Mucosa of stomach (tissue), 1 donor: ENCODE measurements around the gene NACC1.
A peak's percentile ranks its signal among the peaks of the same experiment; 100 is the strongest.

ENCODE experiments used
- H3K27me3 ChIP-seq: one replicate; pipeline ENCODE4 v1.7.0; 2013; ENCODE audit warnings: mild to moderate bottlenecking, low read length; ENCODE audit not compliant: control insufficient read depth, insufficient read depth
- H3K36me3 ChIP-seq: one replicate; pipeline ENCODE4 v1.7.0; 2013; ENCODE audit warnings: low read length; ENCODE audit not compliant: control insufficient read depth, insufficient read depth
- H3K4me1 ChIP-seq: one replicate; pipeline ENCODE4 v1.7.0; 2013; ENCODE audit warnings: mild to moderate bottlenecking, low read length; ENCODE audit not compliant: control insufficient read depth, insufficient read depth
- H3K4me3 ChIP-seq: one replicate; pipeline ENCODE4 v1.7.0; 2013; ENCODE audit warnings: low read length
- H3K9ac ChIP-seq: one replicate; pipeline ENCODE4 v1.7.0; 2013; ENCODE audit warnings: mild to moderate bottlenecking, low read length, moderate library complexity
- H3K9me3 ChIP-seq: one replicate; pipeline ENCODE4 v1.7.0; 2013; ENCODE audit warnings: mild to moderate bottlenecking, low read length, moderate library complexity; ENCODE audit not compliant: control insufficient read depth
- donor health status: Pancreatic carcinoma.

Gene NACC1

DNA sequence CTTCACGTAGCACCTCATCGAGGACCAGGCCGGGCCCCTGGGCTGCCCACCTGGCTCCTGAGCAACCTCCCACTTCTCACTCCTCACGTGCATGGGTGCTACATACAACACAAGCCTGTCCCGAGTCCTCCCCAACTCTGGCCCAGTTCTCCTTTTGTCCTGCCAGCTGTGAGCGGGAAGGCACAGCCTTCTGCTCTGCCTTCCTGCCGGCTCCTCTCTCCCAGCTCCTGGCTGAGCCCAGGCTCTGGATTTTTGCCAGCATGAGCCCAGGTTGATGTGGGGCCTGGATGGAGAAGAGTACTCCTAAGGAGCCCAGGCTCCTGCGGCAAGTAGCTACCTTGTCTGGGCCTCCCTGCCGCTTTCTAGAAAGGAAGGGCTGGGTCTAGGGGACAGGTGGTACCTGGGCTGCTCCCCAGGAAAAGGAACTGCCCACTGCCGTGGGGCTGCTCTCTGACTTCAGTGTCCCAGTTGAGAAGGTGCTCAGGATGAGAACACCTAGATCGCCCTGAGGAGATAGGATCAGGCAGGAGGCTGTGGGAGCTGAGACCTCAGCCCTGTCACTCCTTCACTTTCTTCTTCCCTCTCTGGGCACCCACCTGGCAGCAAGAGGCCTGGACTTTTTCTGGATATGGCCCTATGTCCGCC is 39.0 kb upstream of the NACC1 start:
- Histone ChIP-seq H3K36me3 (peaks cover 7% of the 10 kb centered on the region), H3K4me1 (peaks cover 62% of the 10 kb centered on the region), H3K27me3 (no peaks in the 10 kb centered on the region), H3K9me3 (no peaks in the 10 kb centered on the region), H3K9ac (peak overlapping the region; percentile 47), H3K4me3 (no peak overlapping the region)

DNA sequence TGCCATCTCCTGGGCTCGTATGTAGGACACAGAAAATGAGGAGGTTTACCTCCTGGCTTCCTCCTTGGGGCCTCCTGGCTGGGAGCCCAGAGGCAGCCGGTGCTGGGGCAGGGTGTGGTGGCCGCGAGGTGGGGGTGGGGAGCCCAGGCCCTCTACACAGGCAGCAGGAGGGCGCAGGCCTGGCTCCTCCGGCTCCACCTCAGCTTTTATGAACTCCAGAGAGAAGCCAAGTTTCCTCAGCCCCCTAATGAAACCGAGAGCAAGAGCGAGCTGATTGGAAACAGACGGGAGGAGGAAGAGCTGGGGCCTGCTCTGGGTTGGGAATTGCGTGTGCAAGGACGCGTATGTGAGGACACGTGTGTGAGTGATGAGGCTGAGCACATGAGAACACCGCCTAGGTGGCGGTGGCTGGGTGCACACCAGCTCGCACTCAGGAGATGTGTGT is 38.5 kb upstream of the NACC1 start:
- peaks cover 59% of the 10 kb centered on the region for H3K4me1 ChIP-seq
- peak overlapping the region; percentile 44 for H3K9ac ChIP-seq
- H3K27me3 ChIP-seq: no peaks in the 10 kb centered on the region
- H3K9me3 ChIP-seq: no peaks in the 10 kb centered on the region
- H3K4me3 ChIP-seq: no peak overlapping the region
- peaks cover 3% of the 10 kb centered on the region for H3K36me3 ChIP-seq

DNA sequence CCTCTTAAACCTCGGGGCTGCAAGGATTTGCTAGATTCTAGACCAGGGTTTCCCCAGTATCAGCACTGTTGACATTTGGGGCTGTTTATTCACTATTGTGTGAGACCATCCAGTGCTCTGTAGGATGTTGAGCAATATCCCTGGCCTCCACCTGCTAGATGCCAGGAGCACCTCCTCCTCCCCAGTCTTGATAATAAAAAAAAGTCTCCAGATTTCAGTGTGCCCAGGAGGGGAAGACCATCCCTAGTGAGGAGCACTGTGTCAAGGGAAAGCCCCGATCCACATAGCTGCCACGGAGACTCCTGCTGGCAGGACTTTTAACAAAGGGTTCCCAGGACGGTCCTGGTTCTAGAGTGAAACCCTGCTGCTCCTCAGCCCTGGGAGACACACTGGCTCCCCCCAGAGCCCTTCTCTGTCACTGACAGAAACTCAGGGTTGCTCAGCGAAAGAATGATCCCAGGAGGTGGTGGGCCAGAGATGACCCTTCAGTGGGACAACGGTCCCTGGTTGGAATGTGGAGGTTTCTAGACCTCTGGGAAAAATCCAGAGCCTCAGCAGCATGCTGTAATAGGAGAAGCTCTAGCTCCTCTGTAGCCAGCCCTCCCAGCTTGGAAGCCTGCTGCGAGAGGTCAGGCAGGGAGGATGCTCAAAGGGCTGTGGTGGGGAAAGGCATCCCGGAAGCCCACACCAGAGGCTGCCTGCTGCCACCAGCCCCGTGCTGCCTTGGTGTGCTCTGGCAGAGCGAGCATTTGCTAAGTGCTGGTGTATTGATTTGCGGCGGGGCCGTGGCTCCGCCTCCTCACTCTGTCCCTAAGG is 35.7 kb upstream of the NACC1 start:
- no peaks in the 10 kb centered on the region for H3K9me3 ChIP-seq
- H3K4me1 ChIP-seq: peaks cover 53% of the 10 kb centered on the region
- H3K4me3 ChIP-seq: no peak overlapping the region
- peak overlapping the region; percentile 38 for H3K9ac ChIP-seq
- H3K27me3 ChIP-seq: no peaks in the 10 kb centered on the region
- peaks cover 3% of the 10 kb centered on the region for H3K36me3 ChIP-seq

DNA sequence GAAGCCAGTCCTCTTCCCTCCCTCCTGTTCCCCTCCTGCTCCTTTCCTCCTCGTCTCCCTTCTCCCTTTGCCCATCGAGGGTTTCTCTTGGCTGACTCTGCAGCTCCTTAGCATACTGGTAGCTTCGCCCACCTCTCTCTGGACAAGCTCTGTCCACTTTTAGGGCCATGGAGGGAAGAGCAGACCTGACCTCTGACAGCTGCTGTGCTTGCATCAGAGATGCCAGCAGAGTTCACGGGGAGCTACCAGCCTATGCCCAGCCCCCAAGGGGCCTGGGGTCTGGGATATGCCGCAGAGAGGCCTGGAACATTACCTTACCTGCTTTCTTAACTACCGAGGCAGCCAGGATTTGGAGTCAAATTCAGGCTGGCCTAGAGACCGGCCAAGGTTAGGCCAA is 35.1 kb upstream of the NACC1 start:
- peak overlapping the region; percentile 38 for H3K9ac ChIP-seq
- H3K4me3 ChIP-seq: no peak overlapping the region
- H3K9me3 ChIP-seq: no peaks in the 10 kb centered on the region
- peaks cover 47% of the 10 kb centered on the region for H3K4me1 ChIP-seq
- H3K36me3 ChIP-seq: peaks cover 3% of the 10 kb centered on the region
- no peaks in the 10 kb centered on the region for H3K27me3 ChIP-seq

GRCh38 chr19:13083627-13084026 is 34.4 kb upstream of the NACC1 start:
- Histone ChIP-seq H3K4me1 (peaks cover 41% of the 10 kb centered on the region), H3K27me3 (no peaks in the 10 kb centered on the region), H3K9ac (no peak overlapping the region), H3K9me3 (no peaks in the 10 kb centered on the region), H3K4me3 (no peak overlapping the region), H3K36me3 (peaks cover 3% of the 10 kb centered on the region)

GRCh38 chr19:13085666-13086065 is 32.4 kb upstream of the NACC1 start:
- H3K4me3 ChIP-seq: no peak overlapping the region
- no peaks in the 10 kb centered on the region for H3K27me3 ChIP-seq
- H3K9me3 ChIP-seq: no peaks in the 10 kb centered on the region
- H3K4me1 ChIP-seq: peaks cover 27% of the 10 kb centered on the region
- H3K36me3 ChIP-seq: no peaks in the 10 kb centered on the region
- no peak overlapping the region for H3K9ac ChIP-seq

DNA sequence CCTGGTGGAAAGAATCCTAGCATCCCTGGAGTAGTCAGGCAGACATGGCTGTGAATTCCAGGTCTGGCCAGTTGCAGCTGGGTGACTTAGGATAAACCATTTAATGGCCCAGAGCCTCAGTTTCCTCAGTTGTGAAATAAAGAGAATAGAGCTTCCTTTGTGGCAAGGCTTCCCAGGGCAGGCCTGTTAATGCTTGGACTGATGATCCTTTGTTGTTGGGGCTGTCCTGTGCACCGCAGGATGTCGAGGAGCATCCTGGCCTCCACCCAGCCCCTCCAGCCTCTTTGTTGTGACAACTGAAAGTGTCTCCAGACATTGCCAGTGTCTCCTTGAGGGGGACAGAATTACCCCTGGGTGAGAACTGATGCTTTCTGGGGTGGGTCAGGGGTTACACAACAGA is 31.7 kb upstream of the NACC1 start:
- H3K4me3 ChIP-seq: no peak overlapping the region
- no peaks in the 10 kb centered on the region for H3K36me3 ChIP-seq
- no peaks in the 10 kb centered on the region for H3K9me3 ChIP-seq
- H3K27me3 ChIP-seq: no peaks in the 10 kb centered on the region
- peaks cover 27% of the 10 kb centered on the region for H3K4me1 ChIP-seq
- H3K9ac ChIP-seq: no peak overlapping the region

GRCh38 chr19:13087295-13087694 is 30.8 kb upstream of the NACC1 start:
- Histone ChIP-seq H3K9me3 (no peaks in the 10 kb centered on the region), H3K9ac (no peak overlapping the region), H3K4me3 (no peak overlapping the region), H3K27me3 (no peaks in the 10 kb centered on the region), H3K36me3 (no peaks in the 10 kb centered on the region), H3K4me1 (peaks cover 18% of the 10 kb centered on the region)

- Histone ChIP-seq H3K4me1 (peaks cover 16% of the 10 kb centered on the region), H3K27me3 (no peaks in the 10 kb centered on the region), H3K36me3 (no peaks in the 10 kb centered on the region), H3K9ac (no peak overlapping the region), H3K9me3 (no peaks in the 10 kb centered on the region), H3K4me3 (no peak overlapping the region)
Measured at GRCh38 chr19:13087795-13088537, 30.1 kb upstream of the NACC1 start.

GRCh38 chr19:13089139-13089856 is 28.8 kb upstream of the NACC1 start:
- Histone ChIP-seq H3K9ac (no peak overlapping the region), H3K36me3 (no peaks in the 10 kb centered on the region), H3K4me3 (no peak overlapping the region), H3K9me3 (no peaks in the 10 kb centered on the region), H3K4me1 (peaks cover 24% of the 10 kb centered on the region), H3K27me3 (no peaks in the 10 kb centered on the region)

DNA sequence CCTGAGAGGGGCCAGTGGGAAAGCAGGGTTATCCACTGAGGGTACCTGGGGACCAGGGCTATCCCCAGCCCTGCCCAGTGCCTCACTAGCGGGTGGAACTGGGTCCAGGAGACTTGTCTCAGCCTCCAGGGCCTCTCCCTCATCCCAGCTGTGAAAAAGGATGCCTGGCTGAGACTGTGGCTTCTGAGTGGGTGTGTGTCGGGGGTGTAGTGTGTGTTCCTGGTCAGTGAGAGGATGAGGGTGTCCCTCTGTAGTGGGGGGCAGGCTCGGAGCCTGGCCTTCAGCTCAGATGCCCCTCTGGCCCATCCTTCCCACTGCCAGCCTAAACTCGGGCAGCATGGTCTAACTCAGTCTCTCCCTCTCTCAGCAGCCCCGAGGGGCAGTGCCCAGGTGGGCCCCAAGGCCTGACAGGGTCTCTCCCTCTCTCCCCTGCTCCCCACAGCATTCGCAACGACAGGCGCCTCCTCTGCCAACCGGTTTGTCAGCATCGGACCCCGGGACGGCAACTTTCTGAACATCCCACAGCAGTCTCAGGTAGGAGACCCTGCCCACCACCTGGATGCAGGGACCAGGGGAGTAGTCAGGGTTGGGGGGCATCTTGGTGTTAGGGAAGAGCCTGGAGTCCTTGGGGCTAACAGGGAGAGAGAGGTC is 28.1 kb upstream of the NACC1 start:
- Histone ChIP-seq H3K36me3 (no peaks in the 10 kb centered on the region), H3K9ac (no peak overlapping the region), H3K9me3 (no peaks in the 10 kb centered on the region), H3K4me1 (peaks cover 25% of the 10 kb centered on the region), H3K27me3 (no peaks in the 10 kb centered on the region), H3K4me3 (no peak overlapping the region)
